ENCODE data around the gene RBM47. TPM values are rescaled to one million over a fixed set of nuclear protein-coding genes. Genes with fewer than 3 reads are reported as not detected.

Gene RBM47
- total RNA-seq, 3 donors from 2014 or later, result 66.6 to 151 (median 89.5) TPM

DNA sequence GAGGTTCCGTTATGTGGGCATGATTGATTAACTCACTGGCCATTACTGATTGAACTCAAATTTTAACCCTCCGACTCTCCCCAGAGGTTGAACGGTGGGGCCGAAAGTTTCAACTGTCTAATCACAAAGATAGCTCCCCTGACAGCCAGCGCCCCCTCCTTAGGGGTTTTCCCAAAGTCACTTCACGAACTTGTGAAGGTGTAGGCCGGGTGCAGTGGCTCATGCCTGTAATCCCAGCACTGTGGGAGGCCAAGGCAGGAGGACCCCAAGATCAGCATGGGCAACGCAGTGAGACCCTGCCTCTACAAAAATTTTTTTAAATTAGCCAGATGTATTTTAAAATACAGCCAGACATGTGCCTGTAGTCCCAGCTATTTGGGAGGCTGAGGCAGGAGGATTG is 39.8 kb upstream of the RBM47 start:
- H3K27me3 ChIP-seq, result no peaks in the 10 kb centered on the region
- DNase-seq (ENCODE audit: low spot score in 2 of 2), result no peak
- H3K9me3 ChIP-seq, result no peaks in the 10 kb centered on the region
- TF ChIP-seq, protein P1, sequence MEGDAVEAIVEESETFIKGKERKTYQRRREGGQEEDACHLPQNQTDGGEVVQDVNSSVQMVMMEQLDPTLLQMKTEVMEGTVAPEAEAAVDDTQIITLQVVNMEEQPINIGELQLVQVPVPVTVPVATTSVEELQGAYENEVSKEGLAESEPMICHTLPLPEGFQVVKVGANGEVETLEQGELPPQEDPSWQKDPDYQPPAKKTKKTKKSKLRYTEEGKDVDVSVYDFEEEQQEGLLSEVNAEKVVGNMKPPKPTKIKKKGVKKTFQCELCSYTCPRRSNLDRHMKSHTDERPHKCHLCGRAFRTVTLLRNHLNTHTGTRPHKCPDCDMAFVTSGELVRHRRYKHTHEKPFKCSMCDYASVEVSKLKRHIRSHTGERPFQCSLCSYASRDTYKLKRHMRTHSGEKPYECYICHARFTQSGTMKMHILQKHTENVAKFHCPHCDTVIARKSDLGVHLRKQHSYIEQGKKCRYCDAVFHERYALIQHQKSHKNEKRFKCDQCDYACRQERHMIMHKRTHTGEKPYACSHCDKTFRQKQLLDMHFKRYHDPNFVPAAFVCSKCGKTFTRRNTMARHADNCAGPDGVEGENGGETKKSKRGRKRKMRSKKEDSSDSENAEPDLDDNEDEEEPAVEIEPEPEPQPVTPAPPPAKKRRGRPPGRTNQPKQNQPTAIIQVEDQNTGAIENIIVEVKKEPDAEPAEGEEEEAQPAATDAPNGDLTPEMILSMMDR (IDR thresholded peaks at IDR 0.05), result no peak
- TF ChIP-seq POLR2A (IDR thresholded peaks at IDR 0.05) (no peak), POLR2AphosphoS5 (IDR thresholded peaks at IDR 0.05) (no peak)
- no peaks in the 10 kb centered on the region for H3K4me1 ChIP-seq
- H3K36me3 ChIP-seq, result no peaks in the 10 kb centered on the region
- no peak overlapping the region for H3K27ac ChIP-seq
- intact Hi-C loops (cut with DNase I; ENCODE audit: low total_unique reads), result no loop called here
- no peak overlapping the region for H3K4me3 ChIP-seq

DNA sequence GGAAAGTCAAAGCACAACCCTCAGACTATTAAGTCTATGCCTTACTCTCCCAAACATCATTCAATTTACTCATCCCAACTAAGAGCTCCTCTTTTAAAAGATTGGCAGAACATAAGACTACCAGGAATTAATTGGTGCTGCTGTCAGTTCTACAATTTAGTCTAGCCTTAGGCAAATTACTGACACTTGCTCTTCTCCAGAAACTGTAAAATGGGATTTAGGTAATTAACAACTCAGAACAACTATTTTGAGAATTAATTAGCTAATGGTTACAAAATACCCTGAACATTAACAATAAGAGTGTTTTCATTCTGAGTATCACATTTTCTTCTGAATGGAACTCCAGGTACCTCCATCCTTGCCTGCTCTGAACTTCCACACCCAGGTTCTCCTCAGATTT is 36.2 kb upstream of the RBM47 start:
- Histone ChIP-seq H3K27me3 (no peaks in the 10 kb centered on the region), H3K36me3 (no peaks in the 10 kb centered on the region), H3K4me3 (no peak overlapping the region), H3K27ac (no peak overlapping the region), H3K4me1 (no peaks in the 10 kb centered on the region), H3K9me3 (no peaks in the 10 kb centered on the region)
- TF ChIP-seq POLR2A (IDR thresholded peaks at IDR 0.05), result no peak
- TF ChIP-seq, protein P1 (IDR thresholded peaks at IDR 0.05), result no peak
- no peak for TF ChIP-seq POLR2AphosphoS5 (IDR thresholded peaks at IDR 0.05)
- no peak for DNase-seq (ENCODE audit: low spot score in 2 of 2)
- intact Hi-C loops (cut with DNase I; ENCODE audit: low total_unique reads), result no loop called here

DNA sequence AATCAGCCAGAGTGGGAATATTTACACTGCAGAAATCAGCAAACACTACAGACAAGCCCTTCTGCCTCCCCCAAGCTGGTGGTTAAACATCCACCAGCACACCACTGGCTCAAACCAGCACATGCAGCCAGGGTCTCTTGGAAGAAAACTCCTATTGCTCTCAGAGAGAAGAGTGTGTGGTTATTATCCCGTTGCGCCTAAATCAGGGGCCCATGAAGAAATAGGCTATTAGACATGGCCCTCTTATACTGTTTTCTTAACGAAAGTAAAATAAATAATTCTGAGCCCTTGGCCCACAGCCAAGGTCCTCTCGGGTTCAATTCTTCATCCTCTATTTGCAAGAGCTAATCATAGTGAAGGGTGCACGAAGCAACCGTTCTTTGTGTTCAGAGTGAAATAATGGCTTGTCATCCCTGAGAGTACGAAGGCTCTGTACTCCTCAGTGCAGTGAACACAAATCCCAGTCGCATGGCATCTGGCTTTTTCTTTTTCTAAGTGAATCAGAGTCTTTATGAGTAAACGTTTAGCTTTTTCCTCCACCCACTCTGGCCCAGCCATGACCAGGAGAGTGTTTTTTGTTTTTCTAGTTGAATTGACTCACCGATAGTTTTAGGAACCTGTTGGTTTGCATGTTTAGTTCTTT is 33.4 kb upstream of the RBM47 start:
- TF ChIP-seq POLR2A (IDR thresholded peaks at IDR 0.05) (no peak), POLR2AphosphoS5 (IDR thresholded peaks at IDR 0.05) (no peak)
- TF ChIP-seq, protein P1 (IDR thresholded peaks at IDR 0.05), result no peak
- no peaks in the 10 kb centered on the region for H3K36me3 ChIP-seq
- intact Hi-C loops (cut with DNase I; ENCODE audit: low total_unique reads), result no loop called here
- DNase-seq (ENCODE audit: low spot score in 2 of 2), result no peak
- no peaks in the 10 kb centered on the region for H3K27me3 ChIP-seq
- no peaks in the 10 kb centered on the region for H3K4me1 ChIP-seq
- H3K9me3 ChIP-seq, result no peaks in the 10 kb centered on the region
- H3K27ac ChIP-seq, result no peak overlapping the region
- no peak overlapping the region for H3K4me3 ChIP-seq

DNA sequence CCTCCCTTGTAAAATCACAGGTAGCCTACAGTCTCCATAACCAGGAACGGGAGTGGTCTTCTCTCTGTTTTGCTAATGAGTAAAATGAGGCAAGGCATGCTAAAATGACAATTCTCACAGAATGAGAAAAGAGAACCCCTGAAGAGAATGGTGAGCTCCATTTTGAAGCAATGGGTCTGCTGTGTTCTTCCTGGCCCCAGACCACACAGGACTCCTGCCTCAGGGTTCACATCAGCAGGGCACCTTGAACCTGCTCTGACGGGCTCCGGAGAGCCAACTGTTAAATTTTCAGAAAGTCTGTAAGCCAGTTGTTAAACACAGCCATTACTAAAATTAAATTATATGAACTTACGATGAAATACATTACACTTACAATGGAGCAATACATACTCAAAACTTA is 32.1 kb upstream of the RBM47 start:
- Histone ChIP-seq H3K9me3 (no peaks in the 10 kb centered on the region), H3K27ac (no peak overlapping the region), H3K4me1 (no peaks in the 10 kb centered on the region), H3K27me3 (no peaks in the 10 kb centered on the region), H3K36me3 (no peaks in the 10 kb centered on the region), H3K4me3 (no peak overlapping the region)
- no peak for DNase-seq (ENCODE audit: low spot score in 2 of 2)
- TF ChIP-seq, protein P1 (IDR thresholded peaks at IDR 0.05), result no peak
- TF ChIP-seq POLR2A (IDR thresholded peaks at IDR 0.05) (no peak), POLR2AphosphoS5 (IDR thresholded peaks at IDR 0.05) (no peak)
- intact Hi-C loops (cut with DNase I; ENCODE audit: low total_unique reads), result no loop called here

DNA sequence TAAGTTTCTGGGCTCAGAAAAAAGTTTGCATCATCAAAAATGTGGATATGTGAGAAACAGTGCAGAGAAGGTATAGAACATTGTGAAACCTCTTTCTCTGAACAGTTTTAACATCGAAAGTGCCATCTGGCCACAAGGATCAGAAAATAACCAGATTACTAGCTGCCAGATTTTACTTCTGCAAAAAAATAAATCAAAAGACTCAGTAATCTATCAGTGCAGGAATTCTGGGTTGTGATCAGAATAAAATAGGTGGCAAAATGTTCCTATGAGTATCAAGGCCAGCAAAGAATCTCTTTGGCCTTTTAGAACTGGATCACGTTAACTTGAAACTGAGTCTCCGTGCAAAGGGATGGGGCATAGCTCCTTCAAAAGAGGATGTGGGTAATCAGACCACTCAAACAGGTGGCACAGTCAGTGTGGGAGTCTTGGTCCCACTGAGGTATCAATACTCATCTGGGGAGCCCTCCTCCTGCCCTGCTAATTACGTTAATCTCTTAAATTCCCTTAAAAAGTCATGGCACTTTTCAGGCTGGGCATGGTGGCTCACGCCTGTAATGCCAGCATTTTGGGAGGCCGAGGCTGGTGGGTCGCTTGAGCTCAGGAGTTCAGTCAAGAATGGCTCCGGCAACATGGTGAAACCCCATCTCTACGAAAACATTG is 26.7 kb upstream of the RBM47 start:
- H3K4me1 ChIP-seq, result no peaks in the 10 kb centered on the region
- DNase-seq (ENCODE audit: low spot score in 2 of 2), result no peak
- no peak overlapping the region for H3K4me3 ChIP-seq
- no peak for TF ChIP-seq POLR2AphosphoS5 (IDR thresholded peaks at IDR 0.05)
- no peak for TF ChIP-seq POLR2A (IDR thresholded peaks at IDR 0.05)
- TF ChIP-seq, protein P1 (IDR thresholded peaks at IDR 0.05), result no peak
- intact Hi-C loops (cut with DNase I; ENCODE audit: low total_unique reads), result no loop called here
- no peaks in the 10 kb centered on the region for H3K9me3 ChIP-seq
- no peak overlapping the region for H3K27ac ChIP-seq
- H3K27me3 ChIP-seq, result no peaks in the 10 kb centered on the region
- no peaks in the 10 kb centered on the region for H3K36me3 ChIP-seq
